Hepatocyte (in vitro differentiated cells): ENCODE measurements around the gene KRTAP5-2.

Experiments used
- CTCF ChIP-seq: fragments of 200-600 bp; sonication (generic); IDR thresholded peaks from 2 replicates; pipeline ENCODE4 v1.5.1; 2016; ENCODE audit warnings: antibody characterized with exemption, mild to moderate bottlenecking; ENCODE audit not compliant: poor library complexity
- EZH2 ChIP-seq: fragments of 200-600 bp; sonication (generic); IDR thresholded peaks from 2 replicates; pipeline ENCODE4 v1.6.1; 2016; ENCODE audit warnings: antibody characterized with exemption, mild to moderate bottlenecking, borderline replicate concordance
- EZH2phosphoT487 ChIP-seq: fragments of 200-600 bp; sonication (generic); IDR thresholded peaks from one replicate; pipeline ENCODE4 v1.6.1; 2018; ENCODE audit warnings: antibody characterized with exemption, mild to moderate bottlenecking, low read depth, moderate library complexity; ENCODE audit not compliant: unreplicated experiment, severe bottlenecking

- TF ChIP-seq CTCF (no peak), EZH2 (no peak), EZH2phosphoT487 (no peak)
Observed at GRCh38 chr11:1623716-1624115, 25.6 kb upstream of the KRTAP5-2 start.
